ENCODE results near the gene SPOCK1. TPM values are rescaled to one million over a fixed set of nuclear protein-coding genes. Genes with fewer than 3 reads are reported as not detected.

Gene SPOCK1
- total and polyA plus RNA-seq, 9 of the 15 experiments (the other 6 are each of a cell fraction or from before 2014, with no cell fraction given), result 0.01 to 0.35 (median 0.04) TPM; not detected in 6

- TF ChIP-seq ZNF512 (tag; IDR thresholded peaks at IDR 0.05) (no peak), ATF1 (CRISPR knock-in tag; IDR thresholded peaks at IDR 0.05) (no peak), ATF1 (tag; IDR thresholded peaks at IDR 0.05) (no peak), VEZF1 (CRISPR knock-in tag; IDR thresholded peaks at IDR 0.05) (no peak), CHD4 (IDR thresholded peaks at IDR 0.05; ENCODE audit: insufficient read depth, insufficient replicate concordance, low read depth, low read length, poor library complexity, severe bottlenecking) (no peak), GABPB2 (CRISPR knock-in tag; conservative IDR thresholded peaks at IDR 0.05) (no peak), ZNF75A (CRISPR knock-in tag; IDR thresholded peaks at IDR 0.05) (no peak)
Measured at GRCh38 chr5:137264041-137264440, 235.1 kb downstream of the SPOCK1 start (continued).

GRCh38 chr5:137263371-137264005, 235.6 kb downstream of the SPOCK1 start:
- no peaks in the 10 kb centered on the region for H3K79me2 ChIP-seq (ENCODE audit: control insufficient read depth, insufficient read depth, low read length)
- no peaks in the 10 kb centered on the region for H4K20me1 ChIP-seq (replicated peaks; ENCODE audit: control insufficient read depth, insufficient read depth, low read length)
- ATAC-seq (no peak), FAIRE-seq (no peak), DNase-seq (ENCODE audit: extremely low read depth in 1 of 4, low spot score in 3 of 4) (no peak)
- WGBS (ENCODE audit: insufficient coverage, low coverage, missing lambda C conversion rate), result 2% methylated on average over 5 of the region's 5 CpGs
- intact Hi-C loops (cut with micrococcal nuclease), result no loop called here
- H3K4me1 ChIP-seq (replicated peaks in 1 of 2; ENCODE audit: control insufficient read depth in 2 of 2, insufficient read depth in 2 of 2, low read length in 2 of 2), result no peaks in the 10 kb centered on the region
- BruUV-seq (replicated peaks), result no TSS peak
- no peak overlapping the region for H3K4me3 ChIP-seq
- H3K9me3 ChIP-seq (replicated peaks; ENCODE audit: control insufficient read depth, insufficient read depth, low read depth, low read length), result no peaks in the 10 kb centered on the region
- POLR2A ChIA-PET, result interaction anchor here (0.6 kb wide), 1 partner anchor 8 kb away, joined by 3 read pairs; no protein-coding TSS in a partner anchor
- H3K36me3 ChIP-seq (ENCODE audit: control insufficient read depth, insufficient read depth, low read length), result no peaks in the 10 kb centered on the region
- no peaks in the 10 kb centered on the region for H3K9me1 ChIP-seq (ENCODE audit: control insufficient read depth, insufficient read depth, low read length)
- no peak overlapping the region for H3K9ac ChIP-seq (ENCODE audit: insufficient read depth in 1 of 2, low read depth in 2 of 2, low read length in 2 of 2)
- no peak overlapping the region for H3K27ac ChIP-seq (ENCODE audit: extremely low read depth, low read depth, low read length)
- in situ Hi-C loops (cut with MboI), result no loop called here
- H3K27me3 ChIP-seq (ENCODE audit: control insufficient read depth in 2 of 2, insufficient read depth in 2 of 2, low read length in 2 of 2), result no peaks in the 10 kb centered on the region
- no peak overlapping the region for H2AFZ ChIP-seq (ENCODE audit: low read depth, low read length)
- CTCF ChIA-PET (ENCODE audit: low intra/inter-chr PET ratio), result no interaction called here
- no peak overlapping the region for H3K4me2 ChIP-seq (ENCODE audit: insufficient read depth, low read length)
- TF ChIP-seq WHSC1 (IDR thresholded peaks at IDR 0.05; ENCODE audit: low read length) (no peak), ZNF318 (IDR thresholded peaks at IDR 0.05; ENCODE audit: borderline replicate concordance in 1 of 2, low read depth in 1 of 2) (no peak), BRD4 (IDR thresholded peaks at IDR 0.05) (no peak)
